Measurements from ENCODE around the gene SDC3. TPM values are rescaled to one million over a fixed set of nuclear protein-coding genes. Genes with fewer than 3 reads are reported as not detected.
"Not testable (repeated sequence)": the region's sequence is repeated elsewhere in the genome, so short reads cannot be mapped to it uniquely, and the experiment has no call there.

SDC3 gene
- polyA plus RNA-seq, 1 experiment, result 18.0 TPM

DNA sequence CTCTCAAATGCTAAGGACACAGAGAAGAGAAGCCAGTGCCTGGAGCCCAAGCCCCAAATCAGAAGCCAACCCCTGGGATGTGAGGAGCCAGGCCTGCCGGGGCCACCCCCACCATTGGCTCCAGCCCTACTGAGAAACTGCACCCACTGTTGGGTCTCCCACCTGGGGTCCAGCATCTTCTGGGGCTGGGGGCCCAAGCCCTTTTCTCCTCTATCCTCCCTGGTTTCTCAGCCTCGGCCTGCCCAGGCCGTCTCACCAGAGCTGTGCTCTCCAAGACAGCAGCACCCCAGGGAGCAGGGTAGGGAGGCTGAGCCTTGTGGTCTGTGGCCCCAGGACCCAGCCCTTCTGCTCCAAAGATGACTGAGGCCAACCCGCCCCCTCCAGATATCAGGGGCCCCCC lies 37.9 kb downstream of the SDC3 start:
- ChIA-PET CTCF (no interaction called here), POLR2A (no interaction called here)
- Histone ChIP-seq H3K36me3 (ENCODE audit: control insufficient read depth, insufficient read depth, low read length) (peaks cover 17% of the 10 kb centered on the region), H3K27me3 (ENCODE audit: control insufficient read depth, insufficient read depth, low read length) (no peaks in the 10 kb centered on the region), H3K4me3 (ENCODE audit: low read depth, low read length) (no peak overlapping the region)
- TF ChIP-seq, protein P1, sequence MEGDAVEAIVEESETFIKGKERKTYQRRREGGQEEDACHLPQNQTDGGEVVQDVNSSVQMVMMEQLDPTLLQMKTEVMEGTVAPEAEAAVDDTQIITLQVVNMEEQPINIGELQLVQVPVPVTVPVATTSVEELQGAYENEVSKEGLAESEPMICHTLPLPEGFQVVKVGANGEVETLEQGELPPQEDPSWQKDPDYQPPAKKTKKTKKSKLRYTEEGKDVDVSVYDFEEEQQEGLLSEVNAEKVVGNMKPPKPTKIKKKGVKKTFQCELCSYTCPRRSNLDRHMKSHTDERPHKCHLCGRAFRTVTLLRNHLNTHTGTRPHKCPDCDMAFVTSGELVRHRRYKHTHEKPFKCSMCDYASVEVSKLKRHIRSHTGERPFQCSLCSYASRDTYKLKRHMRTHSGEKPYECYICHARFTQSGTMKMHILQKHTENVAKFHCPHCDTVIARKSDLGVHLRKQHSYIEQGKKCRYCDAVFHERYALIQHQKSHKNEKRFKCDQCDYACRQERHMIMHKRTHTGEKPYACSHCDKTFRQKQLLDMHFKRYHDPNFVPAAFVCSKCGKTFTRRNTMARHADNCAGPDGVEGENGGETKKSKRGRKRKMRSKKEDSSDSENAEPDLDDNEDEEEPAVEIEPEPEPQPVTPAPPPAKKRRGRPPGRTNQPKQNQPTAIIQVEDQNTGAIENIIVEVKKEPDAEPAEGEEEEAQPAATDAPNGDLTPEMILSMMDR (IDR thresholded peaks at IDR 0.05; ENCODE audit: insufficient read depth, low read depth, low read length), result no peak
- no peak for DNase-seq (ENCODE audit: low read depth)

DNA sequence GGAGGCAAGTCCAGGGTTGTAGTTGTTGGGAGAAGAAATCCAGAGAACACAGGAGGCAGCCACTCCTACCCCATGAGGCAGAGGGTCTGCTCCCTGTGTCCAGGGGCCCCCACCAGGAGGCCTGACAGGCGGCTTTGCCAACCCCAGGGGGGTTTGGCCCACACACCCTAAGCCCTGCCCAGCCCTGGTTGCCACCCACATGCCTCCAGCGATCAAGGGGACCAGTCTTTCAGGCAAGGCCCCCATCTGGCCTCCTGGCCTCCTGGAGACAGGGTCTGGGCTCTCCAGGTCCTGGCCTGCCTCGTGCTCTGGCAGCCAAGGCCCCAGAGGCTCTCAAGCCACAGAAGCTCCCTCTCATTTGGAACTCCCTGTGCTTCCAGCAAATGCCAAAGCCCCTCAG lies 38.5 kb downstream of the SDC3 start:
- peaks cover 17% of the 10 kb centered on the region for H3K36me3 ChIP-seq (ENCODE audit: control insufficient read depth, insufficient read depth, low read length)
- ChIA-PET CTCF (no interaction called here), POLR2A (no interaction called here)
- H3K27me3 ChIP-seq (ENCODE audit: control insufficient read depth, insufficient read depth, low read length), result no peaks in the 10 kb centered on the region
- H3K4me3 ChIP-seq (ENCODE audit: low read depth, low read length), result no peak overlapping the region
- TF ChIP-seq, protein P1 (IDR thresholded peaks at IDR 0.05; ENCODE audit: insufficient read depth, low read depth, low read length), result no peak
- no peak for DNase-seq (ENCODE audit: low read depth)

DNA sequence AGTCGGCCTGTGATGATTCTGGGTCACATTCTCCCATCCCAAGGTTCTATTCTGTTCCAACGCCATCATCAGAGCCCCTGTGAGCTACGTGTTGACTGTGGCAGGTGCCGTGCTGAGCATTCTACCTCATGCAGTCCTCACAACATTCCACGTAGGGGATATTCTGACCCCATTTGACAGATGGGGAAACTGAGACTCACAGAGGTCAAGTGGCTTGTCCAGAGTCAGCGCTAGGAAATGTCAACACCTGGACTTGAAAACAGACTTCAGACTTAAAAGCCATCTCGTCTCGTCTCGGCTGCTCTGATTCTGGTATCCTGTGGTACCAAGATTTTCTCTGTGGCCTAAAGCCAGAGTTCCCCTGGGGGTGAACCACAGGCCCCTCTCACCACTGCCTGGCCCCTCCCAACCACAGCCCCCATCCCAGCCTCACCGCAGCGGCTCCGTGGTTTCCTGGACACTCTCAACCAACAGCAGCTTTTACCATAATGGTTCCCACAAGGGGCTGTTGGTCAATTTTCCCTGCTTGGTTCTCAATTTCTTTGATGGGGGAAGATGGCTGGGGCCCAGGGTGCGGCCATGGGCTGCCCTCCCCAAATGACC lies 39.6 kb downstream of the SDC3 start:
- Histone ChIP-seq H3K27me3 (ENCODE audit: control insufficient read depth, insufficient read depth, low read length) (no peaks in the 10 kb centered on the region), H3K36me3 (ENCODE audit: control insufficient read depth, insufficient read depth, low read length) (peaks cover 14% of the 10 kb centered on the region), H3K4me3 (ENCODE audit: low read depth, low read length) (no peak overlapping the region)
- ChIA-PET POLR2A (interaction anchor here (0.6 kb wide), 1 partner anchor 28 kb away, joined by 5 read pairs; no protein-coding TSS in a partner anchor), CTCF (interaction anchor here (1.5 kb wide), 1 partner anchor 8 kb away, joined by 4 read pairs; no protein-coding TSS in a partner anchor)
- TF ChIP-seq, protein P1 (IDR thresholded peaks at IDR 0.05; ENCODE audit: insufficient read depth, low read depth, low read length), result no peak
- no peak for DNase-seq (ENCODE audit: low read depth)

DNA sequence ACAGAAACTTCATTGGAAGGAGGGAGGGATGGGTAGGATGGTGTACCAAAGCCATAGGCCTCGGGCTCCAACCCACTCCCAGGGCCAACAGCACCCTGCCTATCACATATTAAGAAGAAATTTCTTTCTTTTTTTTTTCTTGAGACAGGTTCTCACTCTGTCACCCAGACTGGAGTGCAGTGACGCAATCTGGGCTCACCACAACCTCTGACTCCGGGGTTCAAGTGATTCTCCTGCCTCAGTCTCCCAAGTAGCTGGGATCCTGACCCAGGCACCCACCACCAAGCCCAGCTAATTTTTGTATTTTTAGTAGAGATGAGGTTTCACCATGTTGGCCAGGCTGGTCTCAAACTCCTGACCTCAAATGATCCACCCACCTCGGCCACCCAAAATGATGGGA lies 40.5 kb downstream of the SDC3 start:
- POLR2A ChIA-PET; H3K4me3 ChIP-seq (ENCODE audit: low read depth, low read length); H3K36me3 ChIP-seq (ENCODE audit: control insufficient read depth, insufficient read depth, low read length); DNase-seq (ENCODE audit: low read depth); H3K27me3 ChIP-seq (ENCODE audit: control insufficient read depth, insufficient read depth, low read length): not testable (repeated sequence)
- CTCF ChIA-PET, result interaction anchor here (0.7 to 1.5 kb wide), 4 partner anchors 9 to 50 kb away, joined by 3 to 4 read pairs (median 3); no protein-coding TSS in a partner anchor

DNA sequence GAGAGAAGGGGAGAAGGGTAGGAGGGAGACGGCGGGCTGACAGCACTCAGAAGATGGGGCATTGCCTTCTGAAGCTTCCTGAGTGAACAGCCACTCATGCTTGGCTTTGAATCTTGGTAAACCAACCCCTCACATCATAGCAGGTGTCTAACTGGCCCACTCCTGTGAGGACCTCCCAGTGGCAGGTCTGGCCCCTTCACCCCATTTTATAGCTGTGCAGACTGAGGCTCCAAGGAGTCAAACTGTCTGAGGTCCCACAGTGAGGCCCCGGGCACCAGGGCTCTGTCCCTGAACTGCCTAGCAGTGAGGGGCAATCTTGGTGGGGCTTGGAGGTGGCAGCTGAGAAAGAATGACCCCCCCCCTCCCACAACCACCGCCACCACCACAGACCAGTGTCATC lies 41.0 kb downstream of the SDC3 start:
- POLR2A ChIA-PET, result no interaction called here

More for the DNA sequence above, 41.0 kb downstream of the SDC3 start:
- DNase-seq (ENCODE audit: low read depth), result no peak
- CTCF ChIA-PET, result interaction anchor here (0.6 to 1.5 kb wide), 5 partner anchors 9 to 43 kb away, joined by 3 to 4 read pairs (median 3); no protein-coding TSS in a partner anchor
- no peaks in the 10 kb centered on the region for H3K27me3 ChIP-seq (ENCODE audit: control insufficient read depth, insufficient read depth, low read length)
- TF ChIP-seq, protein P1 (IDR thresholded peaks at IDR 0.05; ENCODE audit: insufficient read depth, low read depth, low read length), result no peak
- peaks cover 4% of the 10 kb centered on the region for H3K36me3 ChIP-seq (ENCODE audit: control insufficient read depth, insufficient read depth, low read length)
- no peak overlapping the region for H3K4me3 ChIP-seq (ENCODE audit: low read depth, low read length)
